HG02938 (cell line): ENCODE data around the gene MTA1.

Experiments used
- ATAC-seq: cut with Tn5 transposase; IDR thresholded peaks from one replicate; pipeline ENCODE4 v1.9.1; 2021; ENCODE audit warnings: mild to moderate bottlenecking, moderate library complexity; ENCODE audit not compliant: unreplicated experiment

The MTA1 gene

GRCh38 chr14:105421723-105422615, 2.3 kb downstream of the MTA1 start:
- no peak for ATAC-seq

GRCh38 chr14:105422695-105423487, 3.3 kb downstream of the MTA1 start:
- ATAC-seq = no peak

- no peak for ATAC-seq
Observed at GRCh38 chr14:105423488-105424195, 4.0 kb downstream of the MTA1 start.

GRCh38 chr14:105424861-105425260, 5.2 kb downstream of the MTA1 start:
- ATAC-seq = no peak

- ATAC-seq = no peak
Observed at GRCh38 chr14:105425823-105426247, 6.2 kb downstream of the MTA1 start.

GRCh38 chr14:105426416-105427130, 6.9 kb downstream of the MTA1 start:
- ATAC-seq = no peak

GRCh38 chr14:105427412-105427811, 7.8 kb downstream of the MTA1 start:
- no peak for ATAC-seq

- no peak for ATAC-seq
Observed at GRCh38 chr14:105427936-105428485, 8.4 kb downstream of the MTA1 start.

GRCh38 chr14:105430042-105430441, 10.4 kb downstream of the MTA1 start:
- no peak for ATAC-seq

GRCh38 chr14:105430565-105430964, 10.9 kb downstream of the MTA1 start:
- no peak for ATAC-seq

- no peak for ATAC-seq
Observed at GRCh38 chr14:105431256-105431655, 11.6 kb downstream of the MTA1 start.

GRCh38 chr14:105432657-105433056, 13.0 kb downstream of the MTA1 start:
- ATAC-seq = no peak

- no peak for ATAC-seq
Observed at GRCh38 chr14:105433161-105433605, 13.6 kb downstream of the MTA1 start.

GRCh38 chr14:105436402-105436801, 16.8 kb downstream of the MTA1 start:
- no peak for ATAC-seq

GRCh38 chr14:105436891-105437722, 17.5 kb downstream of the MTA1 start:
- ATAC-seq = no peak

GRCh38 chr14:105437723-105438500, 18.3 kb downstream of the MTA1 start:
- no peak for ATAC-seq

GRCh38 chr14:105439179-105439578, 19.6 kb downstream of the MTA1 start:
- no peak for ATAC-seq

- ATAC-seq = no peak
Observed at GRCh38 chr14:105439710-105440553, 20.3 kb downstream of the MTA1 start.
